AML-193 (cell line): Measurements from ENCODE around the gene FARSB.
A peak's percentile ranks its signal among the peaks of the same experiment; 100 is the strongest.

Source experiments
- DNase-seq, 2 experiments: peaks; one replicate each; lab custom pipeline; 2025; lab: John Stamatoyannopoulos, UW

Gene FARSB

GRCh38 chr2:222663479-222663878 is 7.6 kb upstream of the FARSB start:
- peak; percentile 27 to 50 for DNase-seq

GRCh38 chr2:222656526-222657446 is 894 bp upstream of the FARSB start:
- no peak for DNase-seq

GRCh38 chr2:222653280-222653679 is 2.6 kb downstream of the FARSB start:
- DNase-seq, result no peak

- DNase-seq, result no peak
These were observed 3.2 kb downstream of the FARSB start for GRCh38 chr2:222652491-222653255.

GRCh38 chr2:222651718-222652418 is 4.0 kb downstream of the FARSB start:
- no peak for DNase-seq

GRCh38 chr2:222649801-222650200 is 6.1 kb downstream of the FARSB start:
- no peak for DNase-seq

- DNase-seq, result no peak
These were observed 9.9 kb downstream of the FARSB start for GRCh38 chr2:222646008-222646407.

- DNase-seq, result no peak
These were observed 12.8 kb downstream of the FARSB start for GRCh38 chr2:222643134-222643533.

GRCh38 chr2:222641336-222641735 is 14.6 kb downstream of the FARSB start:
- no peak for DNase-seq

GRCh38 chr2:222637067-222637466 is 18.8 kb downstream of the FARSB start:
- no peak for DNase-seq

GRCh38 chr2:222635295-222635694 is 20.6 kb downstream of the FARSB start:
- no peak for DNase-seq

- DNase-seq, result no peak
These were observed 28.1 kb downstream of the FARSB start for GRCh38 chr2:222627764-222628163.

- no peak for DNase-seq
These were observed 32.1 kb downstream of the FARSB start for GRCh38 chr2:222623756-222624309.

- no peak for DNase-seq
These were observed 33.0 kb downstream of the FARSB start for GRCh38 chr2:222622910-222623309.

GRCh38 chr2:222621893-222622292 is 34.0 kb downstream of the FARSB start:
- DNase-seq, result no peak

GRCh38 chr2:222615320-222615719 is 40.6 kb downstream of the FARSB start:
- no peak for DNase-seq

GRCh38 chr2:222613715-222614331 is 42.1 kb downstream of the FARSB start:
- DNase-seq, result peak; percentile 45 to 52

GRCh38 chr2:222611684-222612083 is 44.2 kb downstream of the FARSB start:
- DNase-seq, result no peak

- DNase-seq, result no peak
These were observed 45.1 kb downstream of the FARSB start for GRCh38 chr2:222610746-222611145.

- DNase-seq, result no peak
These were observed 46.5 kb downstream of the FARSB start for GRCh38 chr2:222609381-222609780.

- DNase-seq, result no peak
These were observed 47.8 kb downstream of the FARSB start for GRCh38 chr2:222608081-222608480.

- no peak for DNase-seq
These were observed 49.6 kb downstream of the FARSB start for GRCh38 chr2:222606306-222606705.
